Cardiac muscle cell (in vitro differentiated cells and primary cell): ENCODE data around the gene ALDH16A1. TPM values are rescaled to one million over a fixed set of nuclear protein-coding genes. Genes with fewer than 3 reads are reported as not detected.

ENCODE experiments used
- DNase-seq, 2 donors: peaks; one replicate each; pipeline versions ENCODE4 v3.0.0 to v3.0.0-alpha.2; 2010 to 2017; ENCODE audit warnings: low read depth in 1 of 2, low spot score in 1 of 2
- H3K27ac ChIP-seq: fragments of 200-600 bp; sonication (generic); 2 replicates; pipeline ENCODE4 v1.5.1; 2016
- H3K27me3 ChIP-seq: fragments of 200-600 bp; sonication (generic); 2 replicates; pipeline ENCODE4 v1.6.0; 2016; ENCODE audit warnings: control low read depth
- H3K36me3 ChIP-seq: fragments of 200-600 bp; sonication (generic); 2 replicates; pipeline ENCODE4 v1.5.1; 2016; ENCODE audit warnings: control low read depth
- H3K4me1 ChIP-seq: fragments of 200-600 bp; sonication (generic); 2 replicates; pipeline ENCODE4 v1.8.1; 2017; ENCODE audit warnings: low read depth, mild to moderate bottlenecking, mixed run types
- H3K4me3 ChIP-seq: fragments of 200-600 bp; sonication (generic); 2 replicates; pipeline ENCODE4 v1.5.1; 2016; ENCODE audit warnings: mild to moderate bottlenecking
- H3K9me3 ChIP-seq: fragments of 200-600 bp; sonication (generic); 2 replicates; pipeline ENCODE4 v1.5.1; 2017; ENCODE audit warnings: low read depth, mild to moderate bottlenecking, control low read depth
- CTCF ChIP-seq: IDR thresholded peaks from 2 replicates; pipeline ENCODE4 v1.5.1; 2012; ENCODE audit warnings: low read depth, mild to moderate bottlenecking, low read length
- polyA plus RNA-seq: library from polyadenylated mRNA; unstranded; fragments of >200 nt; fragmentation: Nextera tagmentation; extraction: Ambion mirVana; gene quantifications from 2 replicates; pipeline ENCODE4 v1.2.1, GENCODE V29; 2016
- total RNA-seq: library from RNA; depleted of rRNA; stranded (reverse); fragments of >200 nt; gene quantifications from 2 replicates; pipeline ENCODE4 v1.2.3, GENCODE V29; 2016

Gene ALDH16A1
- total and polyA plus RNA-seq, 2 experiments from 2014 or later = 37.3 to 46.4 TPM

- Histone ChIP-seq H3K36me3 (peaks cover 3% of the 10 kb centered on the region), H3K27me3 (no peaks in the 10 kb centered on the region), H3K9me3 (no peaks in the 10 kb centered on the region), H3K4me1 (no peaks in the 10 kb centered on the region), H3K4me3 (no peak overlapping the region), H3K27ac (no peak overlapping the region)
- no peak for TF ChIP-seq CTCF
- no peak for DNase-seq
Observed at GRCh38 chr19:49463960-49464740, 11.1 kb downstream of the ALDH16A1 start.

GRCh38 chr19:49465371-49465770 lies 12.3 kb downstream of the ALDH16A1 start:
- Histone ChIP-seq H3K36me3 (no peaks in the 10 kb centered on the region), H3K27ac (no peak overlapping the region), H3K27me3 (no peaks in the 10 kb centered on the region), H3K4me1 (no peaks in the 10 kb centered on the region), H3K9me3 (no peaks in the 10 kb centered on the region), H3K4me3 (no peak overlapping the region)
- no peak for TF ChIP-seq CTCF
- DNase-seq = no peak

GRCh38 chr19:49468199-49468598 lies 15.2 kb downstream of the ALDH16A1 start:
- no peak for DNase-seq
- Histone ChIP-seq H3K4me3 (no peak overlapping the region), H3K36me3 (no peaks in the 10 kb centered on the region), H3K9me3 (no peaks in the 10 kb centered on the region), H3K27ac (no peak overlapping the region), H3K4me1 (no peaks in the 10 kb centered on the region), H3K27me3 (no peaks in the 10 kb centered on the region)
- TF ChIP-seq CTCF = no peak

GRCh38 chr19:49468746-49469447 lies 15.9 kb downstream of the ALDH16A1 start:
- Histone ChIP-seq H3K27me3 (no peaks in the 10 kb centered on the region), H3K4me3 (no peak overlapping the region), H3K4me1 (no peaks in the 10 kb centered on the region), H3K36me3 (no peaks in the 10 kb centered on the region), H3K9me3 (no peaks in the 10 kb centered on the region), H3K27ac (no peak overlapping the region)
- no peak for TF ChIP-seq CTCF
- DNase-seq = peak; percentile 66 to 70

- no peak for DNase-seq
- H3K27ac ChIP-seq = no peak overlapping the region
Observed at GRCh38 chr19:49469828-49470614, 17.0 kb downstream of the ALDH16A1 start.

More at GRCh38 chr19:49469828-49470614, 17.0 kb downstream of the ALDH16A1 start:
- no peaks in the 10 kb centered on the region for H3K4me1 ChIP-seq
- TF ChIP-seq CTCF = no peak
- H3K36me3 ChIP-seq = no peaks in the 10 kb centered on the region
- no peak overlapping the region for H3K4me3 ChIP-seq
- no peaks in the 10 kb centered on the region for H3K9me3 ChIP-seq
- no peaks in the 10 kb centered on the region for H3K27me3 ChIP-seq
